Heart left ventricle (tissue), 16 donors: ENCODE measurements around the gene TRIM25. TPM values are rescaled to one million over a fixed set of nuclear protein-coding genes. Genes with fewer than 3 reads are reported as not detected.

Source experiments
- ATAC-seq, 4 donors: fragments of 200-7000 bp; cut with Tn5 transposase; one replicate each; pipeline ENCODE4 v1.9.1; 2020 to 2022; ENCODE audit warnings: moderate library complexity in 4 of 4, mild to moderate bottlenecking in 3 of 4, moderate number of reproducible peaks in 1 of 4
- DNase-seq, 5 donors: peaks; one replicate each; pipeline ENCODE4 v3.0.0-alpha.2; 2020
- H3K27ac ChIP-seq, 12 donors: fragments of 200-600 bp; sonication (generic) in 4 of 12; one replicate each; pipeline versions ENCODE4 v1.5.0 to v1.8.0; 2016 to 2022; ENCODE audit warnings: mild to moderate bottlenecking in 2 of 12
- H3K27me3 ChIP-seq, 9 donors: fragments of 200-600 bp; sonication (generic) in 2 of 9; one replicate each; pipeline versions ENCODE4 v1.5.1 to v1.8.0; 2016 to 2022; ENCODE audit warnings: mild to moderate bottlenecking in 3 of 9
- H3K36me3 ChIP-seq, 9 donors: fragments of 200-600 bp; sonication (generic) in 2 of 9; one replicate each; pipeline versions ENCODE4 v1.5.0 to v1.8.0; 2018 to 2022; ENCODE audit warnings: mild to moderate bottlenecking in 2 of 9
- H3K4me1 ChIP-seq, 12 donors: fragments of 200-600 bp; sonication (generic) in 4 of 12; one replicate each; pipeline versions ENCODE4 v1.5.0 to v1.8.0; 2016 to 2022; ENCODE audit warnings: mild to moderate bottlenecking in 3 of 12
- H3K4me3 ChIP-seq, 12 donors: fragments of 200-600 bp; sonication (generic) in 4 of 12; one replicate each; pipeline versions ENCODE4 v1.5.0 to v1.8.0; 2017 to 2022; ENCODE audit warnings: mild to moderate bottlenecking in 9 of 12, moderate library complexity in 4 of 12
- H3K9me3 ChIP-seq, 12 donors: fragments of 200-600 bp; sonication (generic) in 4 of 12; one replicate each; pipeline versions ENCODE4 v1.5.0 to v1.8.0; 2016 to 2022; ENCODE audit warnings: mild to moderate bottlenecking in 1 of 12
- POLR2A ChIP-seq, 2 donors: fragments of 450-650 bp; IDR thresholded peaks; one replicate each; pipeline ENCODE4 v1.6.1; 2017; ENCODE audit warnings: antibody characterized with exemption in 2 of 2, mild to moderate bottlenecking in 2 of 2, moderate library complexity in 2 of 2
- WGBS, 4 donors: extraction: QIAGEN DNeasy Blood & Tissue Kit in 2 of 4; methylation state at CpG; one replicate each; pipeline versions ENCODE4 v1.1.5 to v1.1.7; 2013 to 2018; 5-methylcytosine and 5-hydroxymethylcytosine counted together
- intact Hi-C, 10 donors: fragments of 100-400 bp; cut with DNase I; formaldehyde crosslinking; loops; one replicate each; pipeline versions ENCODE4 v1.11.1 to v1.14.2; 2022
- polyA plus RNA-seq, 2 donors: library from polyadenylated mRNA; stranded (reverse); fragments of 200-250 nt; gene quantifications; one replicate each; pipeline ENCODE4 v1.2.3, GENCODE V29; 2013
- total RNA-seq, 9 donors: library from RNA; depleted of rRNA in 2 of 9; stranded (reverse); fragments of >200 nt in 2 of 9; fragmentation: NEBNext Ultra II Directional in 3 of 9; extraction: Animal tissue kit (Norgen Biotek cat#: 25700) in 3 of 9; gene quantifications; one replicate each; pipeline versions ENCODE4 v1.1.0 to v1.2.4, GENCODE V29; 2016 to 2023
- TF ChIP-seq, protein P1 (sequence below), 12 donors: fragments of 200-600 bp; sonication (generic) in 4 of 12; IDR thresholded peaks; one replicate each; pipeline versions ENCODE4 v1.5.0 to v1.8.0; 2018 to 2022; ENCODE audit warnings: antibody characterized with exemption in 12 of 12, mild to moderate bottlenecking in 5 of 12
- donor health status: ischemic (EF 13 %, LVEDD 7.1; RV severe dilation, severe dysfunction).
- donor health status: healthy with polysubstance abuse.
- donor health status: DM: no; HTN: yes; CAD: no.
- donor health status: DM: no; HTN: no; CAD: no.
- donor health status: ischemic (EF 25% LVEDD 6.9; RV normal size, moderate dysfunction).
- donor health status: ischemic (EF 25% LVEDD 5.7; RV mildly dilated, moderate dysfunction).
- donor health status: healthy.
- donor health status: DM: yes; HTN: yes; CAD: no.
- donor health status: ischemic (EF 35%, LVEDD 5.7; RV mildly dilated, moderate dysfunction).
- donor health status: nonischemic (EF 11% LVEDD 7.7; RV severe dilation, severe dysfunction).
- donor health status: DM: yes; HTN: yes; CAD: no.
- donor health status: PGD.
- donor health status: ischemic (EF 29% LVEDD 5.4; RV normal size, mild dysfunction).
- donor health status: nonischemic (EF 23%, LVEDD 6.1; RV moderate dilation, normal function).

Gene TRIM25
- total and polyA plus RNA-seq, 11 donors = 9.2 to 55.9 (median 14.9) TPM

DNA sequence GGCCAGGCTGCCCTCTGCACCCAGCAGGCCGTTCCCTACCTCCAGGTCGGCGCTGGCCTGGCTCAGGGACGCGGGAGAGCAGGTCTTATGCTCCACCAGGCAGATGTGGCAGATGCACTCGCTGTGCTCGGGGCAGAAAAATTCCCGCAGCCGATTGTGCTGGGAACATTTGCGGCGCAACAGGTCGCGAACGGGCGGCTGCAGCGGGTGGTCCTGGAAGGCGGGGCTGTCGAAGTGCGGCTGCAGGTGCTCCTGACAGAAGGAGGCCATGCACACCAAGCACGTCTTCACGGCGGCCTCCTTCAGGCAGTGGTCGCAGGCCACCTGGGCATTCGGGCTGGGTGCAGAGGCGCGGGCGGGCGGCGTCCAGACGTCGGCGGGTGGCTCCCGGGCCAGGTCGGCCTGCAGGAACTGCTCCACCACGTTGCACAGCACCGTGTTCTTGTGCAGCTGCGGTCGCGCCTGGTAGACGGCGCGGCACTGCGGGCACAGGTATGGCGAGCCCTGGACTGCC is 439 bp downstream of the TRIM25 start:
- intact Hi-C loops = loop anchor here in 5 of 10 donors (5.0 kb wide), 2 partner anchors 76 to 81 kb away; partner anchors contain the start of genes C17orf67 (in 2 of the 5) and DGKE (in 2 of the 5)
- Histone ChIP-seq H3K4me1 (peaks cover 0 to 66% (median 37%) of the 10 kb centered on the region in 12 donors), H3K36me3 (peaks cover 0 to 15% (median under 1%) of the 10 kb centered on the region in 9 donors), H3K4me3 (peak overlapping the region; percentile 68 to 98 (median 81)), H3K27me3 (no peaks in the 10 kb centered on the region), H3K27ac (peak overlapping the region; percentile 33 to 97 (median 92)), H3K9me3 (peaks cover 0 to 12% (median 0%) of the 10 kb centered on the region in 12 donors)
- no peak for TF ChIP-seq POLR2A (IDR thresholded peaks at IDR 0.05)
- TF ChIP-seq, protein P1, sequence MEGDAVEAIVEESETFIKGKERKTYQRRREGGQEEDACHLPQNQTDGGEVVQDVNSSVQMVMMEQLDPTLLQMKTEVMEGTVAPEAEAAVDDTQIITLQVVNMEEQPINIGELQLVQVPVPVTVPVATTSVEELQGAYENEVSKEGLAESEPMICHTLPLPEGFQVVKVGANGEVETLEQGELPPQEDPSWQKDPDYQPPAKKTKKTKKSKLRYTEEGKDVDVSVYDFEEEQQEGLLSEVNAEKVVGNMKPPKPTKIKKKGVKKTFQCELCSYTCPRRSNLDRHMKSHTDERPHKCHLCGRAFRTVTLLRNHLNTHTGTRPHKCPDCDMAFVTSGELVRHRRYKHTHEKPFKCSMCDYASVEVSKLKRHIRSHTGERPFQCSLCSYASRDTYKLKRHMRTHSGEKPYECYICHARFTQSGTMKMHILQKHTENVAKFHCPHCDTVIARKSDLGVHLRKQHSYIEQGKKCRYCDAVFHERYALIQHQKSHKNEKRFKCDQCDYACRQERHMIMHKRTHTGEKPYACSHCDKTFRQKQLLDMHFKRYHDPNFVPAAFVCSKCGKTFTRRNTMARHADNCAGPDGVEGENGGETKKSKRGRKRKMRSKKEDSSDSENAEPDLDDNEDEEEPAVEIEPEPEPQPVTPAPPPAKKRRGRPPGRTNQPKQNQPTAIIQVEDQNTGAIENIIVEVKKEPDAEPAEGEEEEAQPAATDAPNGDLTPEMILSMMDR (IDR thresholded peaks at IDR 0.05) = no peak
- WGBS, 4 donors = 1 to 18% (median 2%) methylated on average over 7 to 44 of the region's 44 CpGs
- peak in 2 of 5 donors; percentile 33 to 68 for DNase-seq
- ATAC-seq = peak; percentile 15 to 55 (median 40)

GRCh38 chr17:56913000-56913311 is 893 bp downstream of the TRIM25 start:
- H3K4me3 ChIP-seq = peak overlapping the region; percentile 68 to 98 (median 81)
- ATAC-seq (no peak), DNase-seq (no peak)
- peak overlapping the region in 11 of 12 donors; percentile 83 to 97 (median 92) for H3K27ac ChIP-seq
- H3K27me3 ChIP-seq = no peaks in the 10 kb centered on the region
- H3K9me3 ChIP-seq = peaks cover 0 to 11% (median 0%) of the 10 kb centered on the region in 12 donors
- H3K36me3 ChIP-seq = peaks cover 0 to 20% (median 5%) of the 10 kb centered on the region in 9 donors
- 33 to 65% (median 44%) methylated on average over 7 of the region's 7 CpGs for WGBS, 4 donors
- TF ChIP-seq, protein P1 (IDR thresholded peaks at IDR 0.05) = no peak
- no peak for TF ChIP-seq POLR2A (IDR thresholded peaks at IDR 0.05)
- intact Hi-C loops = loop anchor here in 5 of 10 donors (5.0 kb wide), 2 partner anchors 76 to 81 kb away; partner anchors contain the start of genes C17orf67 (in 2 of the 5) and DGKE (in 2 of the 5)
- H3K4me1 ChIP-seq = peaks cover 0 to 69% (median 40%) of the 10 kb centered on the region in 12 donors

DNA sequence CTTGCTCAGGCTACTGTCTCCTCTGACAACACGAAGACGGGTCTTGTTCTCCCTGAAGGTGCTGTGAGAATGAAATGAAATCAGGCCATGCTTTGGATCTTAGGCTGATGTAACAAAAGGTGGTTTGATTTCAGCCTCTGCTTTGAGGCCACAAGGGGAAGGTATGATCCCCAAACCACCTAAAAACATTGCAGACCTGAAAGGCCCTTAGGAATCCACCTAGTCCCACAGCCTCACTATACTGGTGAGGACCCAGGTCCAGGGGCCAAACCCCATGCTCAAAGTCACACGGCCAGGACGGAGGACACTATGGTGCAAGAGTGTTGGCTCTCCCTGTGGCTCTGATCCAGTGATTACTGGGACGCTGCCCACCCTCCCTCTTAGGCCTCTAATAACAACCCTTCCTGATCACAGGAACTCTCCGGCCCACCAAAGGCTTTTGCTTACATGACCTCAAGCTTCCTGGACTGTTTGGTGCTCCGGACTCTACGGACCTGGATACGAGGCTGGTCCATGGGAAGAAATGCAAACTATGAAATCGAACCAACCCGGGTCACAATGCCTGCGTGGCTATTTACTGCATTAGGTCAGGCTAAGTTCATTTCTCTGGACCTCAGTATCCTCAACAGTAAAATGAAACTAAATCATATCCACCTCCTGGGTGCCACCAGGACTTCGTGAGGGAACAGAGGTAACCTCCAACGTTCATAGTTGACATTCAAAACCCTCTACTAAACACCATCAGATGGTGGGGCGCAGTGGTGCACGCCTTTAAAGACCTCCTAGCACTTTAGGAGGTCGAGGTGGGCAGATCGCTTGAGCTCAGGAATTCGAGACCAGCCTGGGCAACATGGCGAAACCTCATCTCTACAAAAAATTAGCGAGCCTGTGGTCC is 1.5 kb downstream of the TRIM25 start:
- H3K27ac ChIP-seq = peak overlapping the region; percentile 1 to 97 (median 92)
- H3K27me3 ChIP-seq = no peaks in the 10 kb centered on the region
- DNase-seq (peak in 2 of 5 donors; percentile 47 to 48), ATAC-seq (no peak)
- TF ChIP-seq POLR2A (IDR thresholded peaks at IDR 0.05) = no peak
- TF ChIP-seq, protein P1 (IDR thresholded peaks at IDR 0.05) = no peak
- H3K4me1 ChIP-seq = peaks cover 0 to 75% (median 40%) of the 10 kb centered on the region in 12 donors
- H3K4me3 ChIP-seq = peak overlapping the region; percentile 68 to 98 (median 81)
- peaks cover 0 to 5% (median 0%) of the 10 kb centered on the region in 12 donors for H3K9me3 ChIP-seq
- 50 to 65% (median 56%) methylated on average over 21 of the region's 21 CpGs for WGBS, 4 donors
- H3K36me3 ChIP-seq = peaks cover 0 to 26% (median 11%) of the 10 kb centered on the region in 9 donors
- intact Hi-C loops = loop anchor here in 5 of 10 donors (5.0 kb wide), 2 partner anchors 75 to 80 kb away; partner anchors contain the start of genes C17orf67 (in 2 of the 5) and DGKE (in 2 of the 5)
